HL-60 (cell line): ENCODE measurements around the gene MARCHF3.

Experiments used
- GABPA ChIP-seq: IDR thresholded peaks from 2 replicates; pipeline ENCODE4 v1.6.1; 2012; ENCODE audit warnings: low read depth
- POLR2AphosphoS5 ChIP-seq: IDR thresholded peaks from 2 replicates; pipeline ENCODE4 v1.6.1; 2012; ENCODE audit warnings: low read depth
- SPI1 ChIP-seq: IDR thresholded peaks from 2 replicates; pipeline ENCODE4 v1.6.1; 2012; ENCODE audit warnings: low read depth, mild to moderate bottlenecking, borderline replicate concordance
- TF ChIP-seq, protein P1 (sequence below): IDR thresholded peaks from one replicate; pipeline ENCODE4 v1.5.1; 2011; ENCODE audit warnings: low read length, control low read depth, inconsistent platforms; ENCODE audit not compliant: insufficient read depth
- TF ChIP-seq, protein P2 (sequence below): IDR thresholded peaks from 2 replicates; pipeline ENCODE4 v1.6.1; 2012; ENCODE audit warnings: low read depth; ENCODE audit not compliant: insufficient replicate concordance

DNA sequence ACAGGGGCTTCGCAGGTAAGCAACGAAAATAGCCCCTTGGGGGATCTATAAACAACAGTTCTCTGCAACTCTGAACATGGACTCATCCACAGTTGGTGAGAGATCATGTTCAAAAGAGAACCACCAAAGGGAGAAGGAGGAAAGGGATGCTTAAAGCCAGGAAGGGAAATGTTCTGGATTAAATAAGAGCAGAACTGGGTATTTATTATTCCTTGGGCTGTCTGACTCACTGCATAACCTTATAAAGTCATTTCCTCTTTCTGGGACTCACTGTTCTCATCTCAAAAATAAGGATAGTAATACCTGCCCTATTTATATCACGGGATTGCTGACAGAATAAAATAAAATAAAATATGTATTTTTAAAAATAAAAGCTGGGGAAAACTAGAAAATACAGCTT is 11.2 kb upstream of the MARCHF3 start:
- TF ChIP-seq GABPA (no peak), POLR2AphosphoS5 (no peak), SPI1 (peak; percentile 30; the same call in 1 of the 2 replicates)
- TF ChIP-seq, protein P1, sequence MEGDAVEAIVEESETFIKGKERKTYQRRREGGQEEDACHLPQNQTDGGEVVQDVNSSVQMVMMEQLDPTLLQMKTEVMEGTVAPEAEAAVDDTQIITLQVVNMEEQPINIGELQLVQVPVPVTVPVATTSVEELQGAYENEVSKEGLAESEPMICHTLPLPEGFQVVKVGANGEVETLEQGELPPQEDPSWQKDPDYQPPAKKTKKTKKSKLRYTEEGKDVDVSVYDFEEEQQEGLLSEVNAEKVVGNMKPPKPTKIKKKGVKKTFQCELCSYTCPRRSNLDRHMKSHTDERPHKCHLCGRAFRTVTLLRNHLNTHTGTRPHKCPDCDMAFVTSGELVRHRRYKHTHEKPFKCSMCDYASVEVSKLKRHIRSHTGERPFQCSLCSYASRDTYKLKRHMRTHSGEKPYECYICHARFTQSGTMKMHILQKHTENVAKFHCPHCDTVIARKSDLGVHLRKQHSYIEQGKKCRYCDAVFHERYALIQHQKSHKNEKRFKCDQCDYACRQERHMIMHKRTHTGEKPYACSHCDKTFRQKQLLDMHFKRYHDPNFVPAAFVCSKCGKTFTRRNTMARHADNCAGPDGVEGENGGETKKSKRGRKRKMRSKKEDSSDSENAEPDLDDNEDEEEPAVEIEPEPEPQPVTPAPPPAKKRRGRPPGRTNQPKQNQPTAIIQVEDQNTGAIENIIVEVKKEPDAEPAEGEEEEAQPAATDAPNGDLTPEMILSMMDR = no peak
- TF ChIP-seq, protein P2, sequence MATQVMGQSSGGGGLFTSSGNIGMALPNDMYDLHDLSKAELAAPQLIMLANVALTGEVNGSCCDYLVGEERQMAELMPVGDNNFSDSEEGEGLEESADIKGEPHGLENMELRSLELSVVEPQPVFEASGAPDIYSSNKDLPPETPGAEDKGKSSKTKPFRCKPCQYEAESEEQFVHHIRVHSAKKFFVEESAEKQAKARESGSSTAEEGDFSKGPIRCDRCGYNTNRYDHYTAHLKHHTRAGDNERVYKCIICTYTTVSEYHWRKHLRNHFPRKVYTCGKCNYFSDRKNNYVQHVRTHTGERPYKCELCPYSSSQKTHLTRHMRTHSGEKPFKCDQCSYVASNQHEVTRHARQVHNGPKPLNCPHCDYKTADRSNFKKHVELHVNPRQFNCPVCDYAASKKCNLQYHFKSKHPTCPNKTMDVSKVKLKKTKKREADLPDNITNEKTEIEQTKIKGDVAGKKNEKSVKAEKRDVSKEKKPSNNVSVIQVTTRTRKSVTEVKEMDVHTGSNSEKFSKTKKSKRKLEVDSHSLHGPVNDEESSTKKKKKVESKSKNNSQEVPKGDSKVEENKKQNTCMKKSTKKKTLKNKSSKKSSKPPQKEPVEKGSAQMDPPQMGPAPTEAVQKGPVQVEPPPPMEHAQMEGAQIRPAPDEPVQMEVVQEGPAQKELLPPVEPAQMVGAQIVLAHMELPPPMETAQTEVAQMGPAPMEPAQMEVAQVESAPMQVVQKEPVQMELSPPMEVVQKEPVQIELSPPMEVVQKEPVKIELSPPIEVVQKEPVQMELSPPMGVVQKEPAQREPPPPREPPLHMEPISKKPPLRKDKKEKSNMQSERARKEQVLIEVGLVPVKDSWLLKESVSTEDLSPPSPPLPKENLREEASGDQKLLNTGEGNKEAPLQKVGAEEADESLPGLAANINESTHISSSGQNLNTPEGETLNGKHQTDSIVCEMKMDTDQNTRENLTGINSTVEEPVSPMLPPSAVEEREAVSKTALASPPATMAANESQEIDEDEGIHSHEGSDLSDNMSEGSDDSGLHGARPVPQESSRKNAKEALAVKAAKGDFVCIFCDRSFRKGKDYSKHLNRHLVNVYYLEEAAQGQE = no peak
